ENCODE results near the gene WWTR1. TPM values are rescaled to one million over a fixed set of nuclear protein-coding genes. Genes with fewer than 3 reads are reported as not detected.

WWTR1 gene
- total and polyA plus RNA-seq, 5 donors from 2014 or later, result 0.33 to 2.0 (median 1.6) TPM

DNA sequence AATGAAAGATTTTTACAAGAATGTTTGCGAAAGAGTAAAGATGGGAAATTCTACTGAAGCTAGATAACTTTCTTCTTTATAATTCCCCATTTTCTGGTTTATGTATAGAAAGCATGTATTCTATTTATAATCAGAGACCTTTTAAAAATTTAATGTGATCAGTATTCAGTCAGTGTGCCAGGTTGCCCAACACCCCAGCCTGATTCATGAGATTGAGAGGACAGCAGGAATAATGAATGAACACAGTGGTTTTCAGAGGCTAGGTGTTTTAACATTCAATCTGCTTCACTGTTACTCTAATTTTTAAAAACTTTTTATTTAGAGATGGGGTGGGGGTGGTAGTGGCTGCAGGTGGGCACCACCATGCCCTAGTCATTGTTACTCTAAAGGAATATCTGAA is 4.7 kb downstream of the WWTR1 start:
- H3K27me3 Mint-ChIP-seq, result peaks cover 14% of the 10 kb centered on the region
- H3K4me1 Mint-ChIP-seq, result peaks cover 0 to 24% (median 6%) of the 10 kb centered on the region in 4 donors
- Histone ChIP-seq H3K36me3 (ENCODE audit: control insufficient read depth, insufficient read depth, low read length) (no peaks in the 10 kb centered on the region), H3K4me3 (ENCODE audit: low read depth, low read length) (no peak overlapping the region), H3K9me3 (ENCODE audit: control insufficient read depth in 2 of 2, low read length in 2 of 2) (no peaks in the 10 kb centered on the region), H3K27me3 (ENCODE audit: control insufficient read depth, insufficient read depth, low read length) (peaks cover 7% of the 10 kb centered on the region), H3K4me1 (ENCODE audit: control insufficient read depth, insufficient read depth, low read length, poor library complexity, severe bottlenecking) (peaks cover 15% of the 10 kb centered on the region), H3K27ac (ENCODE audit: insufficient read depth, low read length, poor library complexity, severe bottlenecking) (no peak overlapping the region)
- peaks cover 0 to 3% (median 0%) of the 10 kb centered on the region in 7 donors for H3K9me3 Mint-ChIP-seq
- peaks cover 3% of the 10 kb centered on the region for H3K36me3 Mint-ChIP-seq
- DNase-seq (no peak), ATAC-seq (ENCODE audit: low read depth in 2 of 2) (no peak)
- no peak overlapping the region for H3K4me3 Mint-ChIP-seq
- no peak overlapping the region for H3K27ac Mint-ChIP-seq

DNA sequence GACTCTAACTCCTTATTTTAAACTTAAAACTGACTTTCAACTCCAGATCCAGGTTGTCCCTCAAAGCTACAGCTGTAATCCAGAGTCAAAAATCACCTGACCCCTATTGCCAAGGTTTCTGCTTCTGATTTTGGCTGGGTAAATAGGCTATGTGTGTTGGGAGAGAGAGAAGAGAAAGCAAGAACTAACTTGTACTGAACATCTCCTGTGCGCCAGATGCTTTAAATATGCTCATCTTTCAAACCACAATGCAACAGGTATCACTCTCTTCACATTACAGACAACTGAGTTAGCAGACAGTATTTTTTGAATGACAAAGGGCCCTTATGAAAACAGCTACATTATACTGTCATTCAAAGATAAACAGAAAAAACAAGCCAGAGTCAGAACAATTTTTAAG is 7.0 kb downstream of the WWTR1 start:
- no peaks in the 10 kb centered on the region for H3K36me3 ChIP-seq (ENCODE audit: control insufficient read depth, insufficient read depth, low read length)
- H3K4me3 Mint-ChIP-seq, result no peak overlapping the region
- peaks cover 5% of the 10 kb centered on the region for H3K27me3 ChIP-seq (ENCODE audit: control insufficient read depth, insufficient read depth, low read length)
- no peak overlapping the region for H3K4me3 ChIP-seq (ENCODE audit: low read depth, low read length)
- DNase-seq (no peak), ATAC-seq (ENCODE audit: low read depth in 2 of 2) (no peak)
- H3K27ac ChIP-seq (ENCODE audit: insufficient read depth, low read length, poor library complexity, severe bottlenecking), result no peak overlapping the region
- H3K4me1 ChIP-seq (ENCODE audit: control insufficient read depth, insufficient read depth, low read length, poor library complexity, severe bottlenecking), result peaks cover 3% of the 10 kb centered on the region
- H3K36me3 Mint-ChIP-seq, result peaks cover 3% of the 10 kb centered on the region
- H3K9me3 ChIP-seq (ENCODE audit: control insufficient read depth in 2 of 2, low read length in 2 of 2), result no peaks in the 10 kb centered on the region
- H3K4me1 Mint-ChIP-seq, result peaks cover 0 to 7% (median 0%) of the 10 kb centered on the region in 4 donors
- peaks cover 0 to 3% (median 0%) of the 10 kb centered on the region in 7 donors for H3K9me3 Mint-ChIP-seq
- H3K27ac Mint-ChIP-seq, result no peak overlapping the region
- peaks cover 14% of the 10 kb centered on the region for H3K27me3 Mint-ChIP-seq

DNA sequence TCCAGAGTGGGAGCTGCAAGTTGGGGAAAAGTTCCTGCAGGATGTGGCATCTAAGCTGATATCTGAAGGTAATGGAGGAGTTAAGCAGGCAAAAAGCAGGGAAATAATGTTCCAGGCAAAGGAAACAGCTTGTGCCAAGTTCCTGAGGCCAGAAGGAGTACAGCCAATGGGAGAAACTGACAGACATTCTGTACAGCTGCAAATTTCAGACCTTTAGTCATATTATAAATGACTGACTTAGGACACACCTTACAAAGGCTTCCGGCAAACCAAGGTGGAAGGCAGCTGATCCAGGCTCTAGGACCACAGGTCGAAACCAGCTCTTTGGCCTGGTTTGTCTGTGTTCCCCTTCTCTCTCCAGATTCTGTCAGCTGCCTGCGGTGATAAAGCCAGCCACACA is 9.3 kb downstream of the WWTR1 start:
- H3K9me3 Mint-ChIP-seq, result peaks cover 0 to 1% (median 0%) of the 10 kb centered on the region in 7 donors
- ATAC-seq (ENCODE audit: low read depth in 2 of 2), result no peak
- peak overlapping the region in 1 of 3 donors; percentile 21 for H3K27ac Mint-ChIP-seq
- no peak overlapping the region for H3K4me3 Mint-ChIP-seq
- no peak overlapping the region for H3K4me3 ChIP-seq (ENCODE audit: low read depth, low read length)
- H3K27me3 Mint-ChIP-seq, result peaks cover 9% of the 10 kb centered on the region
- H3K27ac ChIP-seq (ENCODE audit: insufficient read depth, low read length, poor library complexity, severe bottlenecking), result no peak overlapping the region
- H3K36me3 Mint-ChIP-seq, result peaks cover 3% of the 10 kb centered on the region
- H3K27me3 ChIP-seq (ENCODE audit: control insufficient read depth, insufficient read depth, low read length), result no peaks in the 10 kb centered on the region
- peaks cover under 1% of the 10 kb centered on the region for H3K4me1 ChIP-seq (ENCODE audit: control insufficient read depth, insufficient read depth, low read length, poor library complexity, severe bottlenecking)
- H3K9me3 ChIP-seq (ENCODE audit: control insufficient read depth in 2 of 2, low read length in 2 of 2), result no peaks in the 10 kb centered on the region
- no peaks in the 10 kb centered on the region for H3K36me3 ChIP-seq (ENCODE audit: control insufficient read depth, insufficient read depth, low read length)
- no peak for DNase-seq
- H3K4me1 Mint-ChIP-seq, result no peaks in the 10 kb centered on the region

DNA sequence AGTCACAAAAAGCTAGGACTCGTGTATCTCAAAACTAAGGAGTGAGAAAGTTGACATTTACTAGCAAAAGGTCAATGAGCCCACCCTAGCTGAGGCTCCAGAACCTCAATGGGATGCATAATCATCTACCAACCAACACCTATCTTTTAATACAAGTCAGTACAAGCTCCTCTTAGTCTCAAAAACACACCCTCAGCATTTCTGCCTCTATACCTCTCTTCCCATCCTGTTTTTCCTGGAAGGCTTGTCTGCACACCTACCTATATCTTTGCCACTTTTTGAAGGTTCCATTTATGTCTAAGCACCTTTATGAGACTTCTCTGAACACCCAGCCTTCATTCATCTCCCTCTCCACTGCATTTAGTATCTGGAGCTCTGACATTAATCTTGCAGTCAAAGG is 10.0 kb downstream of the WWTR1 start:
- no peak overlapping the region for H3K4me3 ChIP-seq (ENCODE audit: low read depth, low read length)
- H3K4me3 Mint-ChIP-seq, result no peak overlapping the region
- peaks cover 9% of the 10 kb centered on the region for H3K27me3 Mint-ChIP-seq
- no peaks in the 10 kb centered on the region for H3K4me1 Mint-ChIP-seq
- no peaks in the 10 kb centered on the region for H3K36me3 ChIP-seq (ENCODE audit: control insufficient read depth, insufficient read depth, low read length)
- no peak overlapping the region for H3K27ac ChIP-seq (ENCODE audit: insufficient read depth, low read length, poor library complexity, severe bottlenecking)
- no peak for ATAC-seq (ENCODE audit: low read depth in 2 of 2)
- no peaks in the 10 kb centered on the region for H3K27me3 ChIP-seq (ENCODE audit: control insufficient read depth, insufficient read depth, low read length)
- peaks cover 0 to 1% (median 0%) of the 10 kb centered on the region in 7 donors for H3K9me3 Mint-ChIP-seq
- DNase-seq, result no peak
- H3K4me1 ChIP-seq (ENCODE audit: control insufficient read depth, insufficient read depth, low read length, poor library complexity, severe bottlenecking), result no peaks in the 10 kb centered on the region
- peaks cover 3% of the 10 kb centered on the region for H3K36me3 Mint-ChIP-seq
- H3K9me3 ChIP-seq (ENCODE audit: control insufficient read depth in 2 of 2, low read length in 2 of 2), result no peaks in the 10 kb centered on the region
- no peak overlapping the region for H3K27ac Mint-ChIP-seq

DNA sequence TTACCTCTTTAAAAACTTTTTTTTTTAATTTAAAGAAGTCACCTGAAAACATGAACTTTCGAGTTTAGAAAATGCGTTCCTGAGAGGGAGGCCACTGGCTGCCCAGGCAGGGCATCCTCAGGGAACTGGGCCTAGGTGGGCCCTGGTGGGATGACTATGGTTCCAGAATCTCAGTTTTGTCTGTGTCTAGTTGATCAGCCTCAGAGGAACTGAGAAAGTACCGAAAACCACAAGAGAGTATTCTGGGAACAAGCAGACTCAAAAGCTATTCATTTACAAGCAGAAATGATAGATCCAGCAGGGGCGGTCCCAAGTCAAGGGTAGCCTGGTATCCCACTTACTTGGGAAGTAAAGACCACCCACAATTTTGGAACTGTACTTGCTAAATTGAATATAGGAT is 10.5 kb downstream of the WWTR1 start:
- Histone ChIP-seq H3K4me3 (ENCODE audit: low read depth, low read length) (no peak overlapping the region), H3K4me1 (ENCODE audit: control insufficient read depth, insufficient read depth, low read length, poor library complexity, severe bottlenecking) (no peaks in the 10 kb centered on the region), H3K27ac (ENCODE audit: insufficient read depth, low read length, poor library complexity, severe bottlenecking) (no peak overlapping the region), H3K36me3 (ENCODE audit: control insufficient read depth, insufficient read depth, low read length) (no peaks in the 10 kb centered on the region), H3K9me3 (ENCODE audit: control insufficient read depth in 2 of 2, low read length in 2 of 2) (no peaks in the 10 kb centered on the region), H3K27me3 (ENCODE audit: control insufficient read depth, insufficient read depth, low read length) (no peaks in the 10 kb centered on the region)
- Mint-ChIP-seq H3K9me3 (peaks cover 0 to 1% (median 0%) of the 10 kb centered on the region in 7 donors), H3K27me3 (peaks cover 9% of the 10 kb centered on the region), H3K4me3 (no peak overlapping the region), H3K36me3 (peaks cover 3% of the 10 kb centered on the region), H3K4me1 (no peaks in the 10 kb centered on the region), H3K27ac (no peak overlapping the region)
- ATAC-seq (ENCODE audit: low read depth in 2 of 2) (no peak), DNase-seq (no peak)

DNA sequence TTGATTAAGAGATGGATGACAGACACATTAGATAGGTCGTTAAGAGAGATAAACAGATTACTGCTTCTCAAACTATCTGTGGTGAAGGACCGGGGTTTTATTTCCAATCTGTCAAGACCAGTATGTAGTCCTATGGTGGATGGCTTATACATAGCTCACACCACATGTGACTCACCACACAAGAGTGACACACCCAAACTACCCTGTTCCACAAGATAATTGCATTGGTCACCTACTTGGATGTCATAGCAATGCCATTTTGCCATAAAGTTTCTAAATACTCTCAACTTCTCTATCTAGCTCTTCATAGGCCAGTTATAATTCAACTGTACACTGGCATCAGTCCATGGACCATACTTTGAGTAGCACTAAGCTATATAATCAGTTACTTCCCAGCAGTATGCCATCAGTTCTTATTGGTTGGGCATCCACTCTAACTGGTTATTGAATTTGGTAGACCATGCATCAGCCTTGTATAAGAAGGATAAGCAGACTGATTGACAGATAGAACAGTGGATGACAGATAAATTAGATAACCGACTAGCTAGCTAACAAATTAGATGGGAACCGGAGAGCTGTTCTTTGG is 11.6 kb downstream of the WWTR1 start:
- DNase-seq (no peak), ATAC-seq (ENCODE audit: low read depth in 2 of 2) (no peak)
- Histone ChIP-seq H3K27ac (ENCODE audit: insufficient read depth, low read length, poor library complexity, severe bottlenecking) (no peak overlapping the region), H3K4me1 (ENCODE audit: control insufficient read depth, insufficient read depth, low read length, poor library complexity, severe bottlenecking) (no peaks in the 10 kb centered on the region), H3K36me3 (ENCODE audit: control insufficient read depth, insufficient read depth, low read length) (no peaks in the 10 kb centered on the region), H3K9me3 (ENCODE audit: control insufficient read depth in 2 of 2, low read length in 2 of 2) (no peaks in the 10 kb centered on the region), H3K4me3 (ENCODE audit: low read depth, low read length) (no peak overlapping the region), H3K27me3 (ENCODE audit: control insufficient read depth, insufficient read depth, low read length) (no peaks in the 10 kb centered on the region)
- H3K4me3 Mint-ChIP-seq, result no peak overlapping the region
- H3K27me3 Mint-ChIP-seq, result peaks cover 9% of the 10 kb centered on the region
- H3K4me1 Mint-ChIP-seq, result no peaks in the 10 kb centered on the region
- H3K9me3 Mint-ChIP-seq, result no peaks in the 10 kb centered on the region
- peaks cover 3% of the 10 kb centered on the region for H3K36me3 Mint-ChIP-seq
- no peak overlapping the region for H3K27ac Mint-ChIP-seq

DNA sequence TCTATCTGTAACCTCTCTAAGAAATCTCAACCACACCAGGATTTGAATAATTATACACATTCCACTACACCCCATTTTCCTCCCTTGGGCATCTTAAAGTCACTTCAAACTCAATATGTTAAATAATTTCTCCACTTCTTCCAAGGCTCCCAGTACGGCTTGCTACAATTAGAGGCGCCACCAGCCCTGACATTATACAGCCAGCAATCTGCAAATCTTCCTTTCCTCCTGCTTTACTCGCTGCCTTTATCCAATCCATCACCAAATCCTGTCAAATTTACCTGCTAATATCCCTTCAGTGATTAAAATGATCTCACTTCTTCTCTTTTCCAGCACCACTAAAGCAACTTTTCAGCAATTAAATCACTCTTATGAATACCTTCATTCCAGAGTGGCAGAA is 13.9 kb downstream of the WWTR1 start:
- Mint-ChIP-seq H3K4me1 (no peaks in the 10 kb centered on the region), H3K4me3 (no peak overlapping the region), H3K27ac (no peak overlapping the region), H3K9me3 (no peaks in the 10 kb centered on the region), H3K27me3 (no peaks in the 10 kb centered on the region), H3K36me3 (peaks cover 3% of the 10 kb centered on the region)
- Histone ChIP-seq H3K9me3 (ENCODE audit: control insufficient read depth in 2 of 2, low read length in 2 of 2) (no peaks in the 10 kb centered on the region), H3K4me3 (ENCODE audit: low read depth, low read length) (no peak overlapping the region), H3K36me3 (ENCODE audit: control insufficient read depth, insufficient read depth, low read length) (no peaks in the 10 kb centered on the region), H3K4me1 (ENCODE audit: control insufficient read depth, insufficient read depth, low read length, poor library complexity, severe bottlenecking) (no peaks in the 10 kb centered on the region), H3K27me3 (ENCODE audit: control insufficient read depth, insufficient read depth, low read length) (no peaks in the 10 kb centered on the region), H3K27ac (ENCODE audit: insufficient read depth, low read length, poor library complexity, severe bottlenecking) (no peak overlapping the region)
- ATAC-seq (ENCODE audit: low read depth in 2 of 2) (no peak), DNase-seq (no peak)

DNA sequence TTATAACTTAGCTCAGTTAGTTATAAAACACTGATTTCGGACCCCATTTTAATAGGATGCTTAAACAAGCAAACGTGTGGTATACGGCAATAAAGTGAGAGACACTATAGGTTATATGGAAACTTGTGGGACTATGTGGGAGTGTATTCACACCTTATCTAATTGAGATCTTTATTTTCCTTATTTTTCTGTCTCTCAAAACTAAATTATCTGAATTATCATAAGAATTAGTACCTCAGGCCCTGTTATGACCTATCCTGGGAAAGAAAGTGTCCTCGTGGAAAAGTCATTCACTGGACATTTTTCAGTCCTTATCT is 14.4 kb downstream of the WWTR1 start:
- Mint-ChIP-seq H3K27me3 (no peaks in the 10 kb centered on the region), H3K36me3 (peaks cover 3% of the 10 kb centered on the region), H3K4me3 (no peak overlapping the region), H3K4me1 (no peaks in the 10 kb centered on the region), H3K9me3 (no peaks in the 10 kb centered on the region), H3K27ac (no peak overlapping the region)
- H3K4me3 ChIP-seq (ENCODE audit: low read depth, low read length), result no peak overlapping the region
- no peak overlapping the region for H3K27ac ChIP-seq (ENCODE audit: insufficient read depth, low read length, poor library complexity, severe bottlenecking)
- DNase-seq (no peak), ATAC-seq (ENCODE audit: low read depth in 2 of 2) (no peak)
- no peaks in the 10 kb centered on the region for H3K9me3 ChIP-seq (ENCODE audit: control insufficient read depth in 2 of 2, low read length in 2 of 2)
- H3K36me3 ChIP-seq (ENCODE audit: control insufficient read depth, insufficient read depth, low read length), result no peaks in the 10 kb centered on the region
- H3K4me1 ChIP-seq (ENCODE audit: control insufficient read depth, insufficient read depth, low read length, poor library complexity, severe bottlenecking), result no peaks in the 10 kb centered on the region
- no peaks in the 10 kb centered on the region for H3K27me3 ChIP-seq (ENCODE audit: control insufficient read depth, insufficient read depth, low read length)

All from CD4-positive, CD25-positive, alpha-beta regulatory T cell (primary cell).